WTC11 (cell line): Measurements from ENCODE around the gene CMPK2. TPM values are rescaled to one million over a fixed set of nuclear protein-coding genes. Genes with fewer than 3 reads are reported as not detected.

Experiments used
- ATAC-seq: fragments of 200-7000 bp; cut with Tn5 transposase; 2 replicates; pipeline ENCODE4 v1.10.0; 2021; ENCODE audit warnings: mild to moderate bottlenecking, moderate library complexity
- CTCF ChIA-PET: fragments of 300-600 bp; sonication (Branson Sonifier 250); formaldehyde crosslinking; loops from one replicate; lab custom pipeline; 2021; ENCODE audit warnings: antibody characterized with exemption; lab: Charles Lee
- POLR2A ChIA-PET: fragments of 350-600 bp; sonication (Branson Sonifier 250); formaldehyde crosslinking; loops from one replicate; lab custom pipeline; 2021; ENCODE audit warnings: antibody characterized with exemption; lab: Charles Lee
- DNase-seq: peaks from one replicate; pipeline ENCODE4 v3.0.0; 2021; ENCODE audit warnings: low spot score
- H3K27ac Mint-ChIP-seq: 2 replicates; pipeline ENCODE4 v1.8.0; 2021; ENCODE audit warnings: mixed read lengths
- H3K27me3 Mint-ChIP-seq: 2 replicates; pipeline ENCODE4 v1.8.0; 2021; ENCODE audit warnings: low read depth, mild to moderate bottlenecking, moderate library complexity, mixed read lengths
- H3K36me3 Mint-ChIP-seq: 2 replicates; pipeline ENCODE4 v1.8.0; 2021; ENCODE audit warnings: mixed read lengths
- H3K4me1 Mint-ChIP-seq: 2 replicates; pipeline ENCODE4 v1.8.0; 2022; ENCODE audit warnings: mixed read lengths
- H3K4me3 Mint-ChIP-seq: 2 replicates; pipeline ENCODE4 v1.8.0; 2021; ENCODE audit warnings: mild to moderate bottlenecking, moderate library complexity, mixed read lengths
- H3K9me3 Mint-ChIP-seq: 2 replicates; pipeline ENCODE4 v1.8.0; 2021; ENCODE audit warnings: mixed read lengths
- ATF2 ChIP-seq: sonication (generic); formaldehyde crosslinking; IDR thresholded peaks from 2 replicates; pipeline ENCODE4 v1.8.1; 2022; ENCODE audit warnings: low read depth, missing genetic modification reagents, borderline replicate concordance
- CBFB ChIP-seq: sonication (generic); formaldehyde crosslinking; IDR thresholded peaks from 2 replicates; pipeline ENCODE4 v1.8.1; 2022; ENCODE audit warnings: mild to moderate bottlenecking, low read depth, missing genetic modification reagents
- ELF4 ChIP-seq: sonication (generic); formaldehyde crosslinking; IDR thresholded peaks from 2 replicates; pipeline ENCODE4 v1.8.1; 2022; ENCODE audit warnings: low read depth, mild to moderate bottlenecking, moderate library complexity, missing genetic modification reagents
- FOXK1 ChIP-seq: sonication (generic); formaldehyde crosslinking; IDR thresholded peaks from 2 replicates; pipeline ENCODE4 v1.8.0; 2022; ENCODE audit warnings: mild to moderate bottlenecking, moderate library complexity, missing genetic modification reagents
- GRHL2 ChIP-seq: fragments of 250-450 bp; sonication (Bioruptor Pico); IDR thresholded peaks from 2 replicates; pipeline ENCODE4 v1.8.0; 2022; ENCODE audit warnings: mild to moderate bottlenecking, moderate library complexity; ENCODE audit not compliant: insufficient replicate concordance, severe bottlenecking
- MAX ChIP-seq: sonication (generic); formaldehyde crosslinking; IDR thresholded peaks from 2 replicates; pipeline ENCODE4 v1.8.0; 2022; ENCODE audit warnings: mild to moderate bottlenecking, missing genetic modification reagents
- MXD4 ChIP-seq: fragments of 250-450 bp; sonication (Bioruptor Pico); IDR thresholded peaks from 2 replicates; pipeline ENCODE4 v1.8.0; 2021; ENCODE audit warnings: mild to moderate bottlenecking, moderate library complexity, borderline replicate concordance
- NFATC4 ChIP-seq: fragments of 250-450 bp; sonication (Bioruptor Pico); IDR thresholded peaks from 2 replicates; pipeline ENCODE4 v1.9.0; 2021; ENCODE audit warnings: mild to moderate bottlenecking
- OVOL2 ChIP-seq: fragments of 250-450 bp; sonication (Bioruptor Pico); IDR thresholded peaks from 2 replicates; pipeline ENCODE4 v1.9.0; 2021; ENCODE audit warnings: mild to moderate bottlenecking, borderline replicate concordance
- PRDM15 ChIP-seq: sonication (generic); formaldehyde crosslinking; IDR thresholded peaks from 2 replicates; pipeline ENCODE4 v1.8.0; 2022; ENCODE audit warnings: missing genetic modification reagents
- PRRX2 ChIP-seq: fragments of 250-450 bp; sonication (Bioruptor Pico); IDR thresholded peaks from 2 replicates; pipeline ENCODE4 v1.8.0; 2021; ENCODE audit warnings: mild to moderate bottlenecking
- SMAD3 ChIP-seq: sonication (generic); formaldehyde crosslinking; IDR thresholded peaks from 2 replicates; pipeline ENCODE4 v1.8.0; 2022; ENCODE audit warnings: missing genetic modification reagents, mild to moderate bottlenecking, borderline replicate concordance
- SP1 ChIP-seq: sonication (generic); formaldehyde crosslinking; conservative IDR thresholded peaks from 2 replicates; pipeline ENCODE4 v1.8.1; 2022; ENCODE audit warnings: missing genetic modification reagents
- TEAD1 ChIP-seq: sonication (generic); formaldehyde crosslinking; IDR thresholded peaks from 2 replicates; pipeline ENCODE4 v1.8.0; 2022; ENCODE audit warnings: mild to moderate bottlenecking, missing genetic modification reagents
- TP53 ChIP-seq: sonication (generic); formaldehyde crosslinking; IDR thresholded peaks from 2 replicates; pipeline ENCODE4 v1.8.1; 2023; ENCODE audit warnings: mild to moderate bottlenecking, missing genetic modification reagents
- ZBTB21 ChIP-seq: sonication (generic); formaldehyde crosslinking; IDR thresholded peaks from 2 replicates; pipeline ENCODE4 v1.8.1; 2023; ENCODE audit warnings: mild to moderate bottlenecking, missing genetic modification reagents, borderline replicate concordance
- ZMAT4 ChIP-seq: fragments of 250-450 bp; sonication (Bioruptor Pico); IDR thresholded peaks from 2 replicates; pipeline ENCODE4 v1.9.0; 2021; ENCODE audit warnings: mild to moderate bottlenecking
- ZNF219 ChIP-seq: sonication (generic); formaldehyde crosslinking; IDR thresholded peaks from 2 replicates; pipeline ENCODE4 v1.8.0; 2023; ENCODE audit warnings: missing genetic modification reagents, mild to moderate bottlenecking, borderline replicate concordance
- ZNF232 ChIP-seq: sonication (generic); formaldehyde crosslinking; IDR thresholded peaks from 2 replicates; pipeline ENCODE4 v1.8.0; 2022; ENCODE audit warnings: mild to moderate bottlenecking, missing genetic modification reagents
- ZNF416 ChIP-seq: fragments of 250-450 bp; sonication (Bioruptor Pico); IDR thresholded peaks from 2 replicates; pipeline ENCODE4 v1.9.0; 2021; ENCODE audit warnings: mild to moderate bottlenecking, inconsistent platforms
- ZNF425 ChIP-seq: fragments of 250-450 bp; sonication (Bioruptor Pico); conservative IDR thresholded peaks from 2 replicates; pipeline ENCODE4 v1.9.0; 2021; ENCODE audit warnings: mild to moderate bottlenecking
- total RNA-seq: library from RNA; stranded (reverse); gene quantifications from 3 replicates; pipeline ENCODE4 v1.2.3, GENCODE V29; 2021

Gene CMPK2
- total RNA-seq, 1 experiment from 2014 or later: 0.13 TPM

GRCh38 chr2:6855860-6856547 lies 9.7 kb downstream of the CMPK2 start:
- no peak for ATAC-seq
- Mint-ChIP-seq H3K27ac (no peak overlapping the region), H3K36me3 (peaks cover 67% of the 10 kb centered on the region), H3K4me1 (no peaks in the 10 kb centered on the region), H3K4me3 (no peak overlapping the region), H3K27me3 (peaks cover 14% of the 10 kb centered on the region), H3K9me3 (peaks cover 83% of the 10 kb centered on the region)
- ChIA-PET CTCF (no interaction called here), POLR2A (no interaction called here)
- DNase-seq: no peak
- TF ChIP-seq GRHL2 (CRISPR knock-in tag): no peak
- TF ChIP-seq ZMAT4 (CRISPR knock-in tag): no peak
- TF ChIP-seq ZNF219 (CRISPR knock-in tag): no peak
- no peak for TF ChIP-seq PRDM15 (CRISPR knock-in tag)
- TF ChIP-seq ZNF425 (CRISPR knock-in tag): no peak
- TF ChIP-seq MAX (CRISPR knock-in tag): no peak
- no peak for TF ChIP-seq FOXK1 (CRISPR knock-in tag)
- TF ChIP-seq TP53 (CRISPR knock-in tag): no peak
- TF ChIP-seq ATF2: no peak
- TF ChIP-seq TEAD1 (CRISPR knock-in tag): no peak
- no peak for TF ChIP-seq NFATC4 (CRISPR knock-in tag)
- TF ChIP-seq ELF4: no peak
- no peak for TF ChIP-seq ZNF232 (CRISPR knock-in tag)

GRCh38 chr2:6854416-6854815 lies 11.3 kb downstream of the CMPK2 start:
- H3K4me1 Mint-ChIP-seq: no peaks in the 10 kb centered on the region
- POLR2A ChIA-PET: no interaction called here
- TF ChIP-seq SMAD3 (CRISPR knock-in tag) (no peak), MXD4 (CRISPR knock-in tag) (no peak), PRRX2 (CRISPR knock-in tag) (no peak), ZNF425 (CRISPR knock-in tag) (no peak), GRHL2 (CRISPR knock-in tag) (no peak), SP1 (CRISPR knock-in tag) (no peak), OVOL2 (CRISPR knock-in tag) (no peak), ZNF416 (CRISPR knock-in tag) (no peak), CBFB (CRISPR knock-in tag) (no peak), ZBTB21 (CRISPR knock-in tag) (no peak)

More at GRCh38 chr2:6854416-6854815, 11.3 kb downstream of the CMPK2 start:
- Mint-ChIP-seq H3K27ac (no peak overlapping the region), H3K27me3 (peaks cover 11% of the 10 kb centered on the region; the same call in 1 of the 2 replicates), H3K9me3 (peaks cover 83% of the 10 kb centered on the region), H3K36me3 (peaks cover 67% of the 10 kb centered on the region), H3K4me3 (no peak overlapping the region)
- CTCF ChIA-PET: no interaction called here
- ATAC-seq (no peak), DNase-seq (no peak)
